Fibroblast of lung (primary cell): Measurements from ENCODE around the gene SPATS1.

Source experiments
- CTCF ChIP-seq, 2 donors: IDR thresholded peaks in 1 of 2; conservative IDR thresholded peaks in 1 of 2; 1 replicate in 1 of 2; 2 replicates in 1 of 2; pipeline ENCODE4 v1.5.1; 2011 to 2012; ENCODE audit warnings: low read length in 2 of 2, control low read depth in 1 of 2, inconsistent platforms in 1 of 2, low read depth in 1 of 2, mild to moderate bottlenecking in 1 of 2
- EZH2 ChIP-seq: IDR thresholded peaks from 2 replicates; pipeline ENCODE4 v1.5.1; 2012; ENCODE audit warnings: low read length, control low read depth, mild to moderate bottlenecking; ENCODE audit errors: missing control alignments

- TF ChIP-seq CTCF (conservative IDR thresholded peaks at IDR 0.05 in 1 of 2, IDR thresholded peaks at IDR 0.05 in 1 of 2; ENCODE audit: low read depth in 1 of 2, low read length in 2 of 2) (no peak), EZH2 (no peak)
These were observed 19.5 kb downstream of the SPATS1 start for GRCh38 chr6:44361947-44362346.
